ENCODE results near the gene GRIN2D.

Gene GRIN2D

GRCh38 chr19:48398375-48399235 is 5.1 kb downstream of the GRIN2D start:
- DNase-seq, result peak; percentile 80

- peak; percentile 62 for DNase-seq
Observed at GRCh38 chr19:48400018-48400742, 6.7 kb downstream of the GRIN2D start.

GRCh38 chr19:48401287-48401686 is 7.8 kb downstream of the GRIN2D start:
- no peak for DNase-seq

- peak; percentile 22 for DNase-seq
Observed at GRCh38 chr19:48403606-48404005, 10.1 kb downstream of the GRIN2D start.

- DNase-seq, result no peak
Observed at GRCh38 chr19:48405010-48405659, 11.7 kb downstream of the GRIN2D start.

GRCh38 chr19:48405850-48406249 is 12.4 kb downstream of the GRIN2D start:
- no peak for DNase-seq

GRCh38 chr19:48413879-48414587 is 20.6 kb downstream of the GRIN2D start:
- DNase-seq, result no peak

- no peak for DNase-seq
Observed at GRCh38 chr19:48415395-48415794, 21.9 kb downstream of the GRIN2D start.

- DNase-seq, result no peak
Observed at GRCh38 chr19:48415806-48416221, 22.3 kb downstream of the GRIN2D start.

- DNase-seq, result no peak
Observed at GRCh38 chr19:48417421-48417820, 24.0 kb downstream of the GRIN2D start.

- no peak for DNase-seq
Observed at GRCh38 chr19:48418317-48419064, 25.0 kb downstream of the GRIN2D start.

- DNase-seq, result no peak
Observed at GRCh38 chr19:48419158-48419920, 25.9 kb downstream of the GRIN2D start.

GRCh38 chr19:48421548-48421947 is 28.1 kb downstream of the GRIN2D start:
- DNase-seq, result no peak

- DNase-seq, result no peak
Observed at GRCh38 chr19:48424694-48425219, 31.3 kb downstream of the GRIN2D start.

- no peak for DNase-seq
Observed at GRCh38 chr19:48428670-48429069, 35.2 kb downstream of the GRIN2D start.

- no peak for DNase-seq
Observed at GRCh38 chr19:48433337-48433736, 39.9 kb downstream of the GRIN2D start.

- no peak for DNase-seq
Observed at GRCh38 chr19:48436586-48436985, 43.1 kb downstream of the GRIN2D start.

GRCh38 chr19:48441360-48442050 is 48.0 kb downstream of the GRIN2D start:
- no peak for DNase-seq

- no peak for DNase-seq
Observed at GRCh38 chr19:48442116-48443035, 48.9 kb downstream of the GRIN2D start.

Measured in NCI-H510A (cell line).